SK-N-SH (cell line): Measurements from ENCODE around the gene PLCB1.

ENCODE experiments used
- CTCF ChIP-seq: fragments of 200-600 bp; sonication (generic); IDR thresholded peaks from 2 replicates; pipeline ENCODE4 v1.6.1; 2017; ENCODE audit warnings: antibody characterized with exemption, mild to moderate bottlenecking, moderate library complexity
- EP300 ChIP-seq, 2 experiments: IDR thresholded peaks; 2 replicates each; pipeline versions ENCODE4 v1.4.0 to v1.6.1; 2012; ENCODE audit warnings: borderline replicate concordance in 1 of 2, low read depth in 1 of 2, low read length in 1 of 2
- EZH2phosphoT487 ChIP-seq: fragments of 200-600 bp; sonication (generic); IDR thresholded peaks from 2 replicates; pipeline ENCODE4 v1.6.1; 2017; ENCODE audit warnings: low read depth, mixed run types, mild to moderate bottlenecking, antibody characterized with exemption, moderate library complexity, borderline replicate concordance
- GABPA ChIP-seq: IDR thresholded peaks from 2 replicates; pipeline ENCODE4 v1.4.0; 2012; ENCODE audit warnings: low read depth, mild to moderate bottlenecking
- RFX5 ChIP-seq: IDR thresholded peaks from 2 replicates; pipeline ENCODE4 v1.6.1; 2012; ENCODE audit warnings: mild to moderate bottlenecking, improper control_type of control experiment, low read length
- SIN3A ChIP-seq: IDR thresholded peaks from 2 replicates; pipeline ENCODE4 v1.6.1; 2012; ENCODE audit warnings: low read depth, mild to moderate bottlenecking, low read length, moderate library complexity, borderline replicate concordance
- TEAD4 ChIP-seq: IDR thresholded peaks from 2 replicates; pipeline ENCODE4 v1.4.0; 2012; ENCODE audit warnings: mild to moderate bottlenecking, borderline replicate concordance; ENCODE audit not compliant: insufficient read depth
- YY1 ChIP-seq: IDR thresholded peaks from 2 replicates; pipeline ENCODE4 v1.4.0; 2012; ENCODE audit warnings: low read depth, mild to moderate bottlenecking

GRCh38 chr20:8581446-8582183 lies 449.5 kb downstream of the PLCB1 start:
- TF ChIP-seq SIN3A: no peak
- TF ChIP-seq EP300 (IDR thresholded peaks at IDR 0.05; ENCODE audit: borderline replicate concordance in 1 of 2, low read depth in 1 of 2, low read length in 1 of 2): no peak
- TF ChIP-seq CTCF: no peak
- no peak for TF ChIP-seq TEAD4
- no peak for TF ChIP-seq EZH2phosphoT487
- TF ChIP-seq YY1: no peak
- no peak for TF ChIP-seq GABPA
- TF ChIP-seq RFX5: no peak
